ENCODE data around the gene FRMD4A.

- TF ChIP-seq CTCF (IDR thresholded peaks at IDR 0.05; ENCODE audit: low read depth, low read length, poor library complexity, severe bottlenecking) (no peak), EZH2phosphoT487 (IDR thresholded peaks at IDR 0.05; ENCODE audit: borderline replicate concordance, low read length) (no peak)
Observed at GRCh38 chr10:13608246-13608853, 722.4 kb downstream of the FRMD4A start.
